PC-9 (cell line): ENCODE results near the gene DHFR. TPM values are rescaled to one million over a fixed set of nuclear protein-coding genes. Genes with fewer than 3 reads are reported as not detected.

ENCODE experiments used
- BruUV-seq: library from RNA; stranded (reverse); fragments of 400-500 nt; replicated peaks from 2 replicates; lab custom pipeline; 2021; lab: Mats Ljungman, UMichigan
- CTCF ChIA-PET: fragments of 300-600 bp; sonication (Branson Sonifier 250); formaldehyde crosslinking; loops from one replicate; lab custom pipeline; 2022; ENCODE audit warnings: antibody characterized with exemption; lab: Charles Lee
- POLR2A ChIA-PET: fragments of 300-600 bp; sonication (Branson Sonifier 250); formaldehyde crosslinking; loops from one replicate; lab custom pipeline; 2022; ENCODE audit warnings: antibody characterized with exemption; ENCODE audit not compliant: unreplicated experiment; lab: Charles Lee
- DNase-seq, 2 experiments: peaks; one replicate each; pipeline versions ENCODE4 v3.0.0 to v3.0.0-alpha.2; 2015 to 2022; ENCODE audit warnings: mixed read lengths in 1 of 2
- H2AFZ ChIP-seq: fragments of 200-600 bp; sonication (generic); 2 replicates; pipeline ENCODE4 v1.8.1; 2017; ENCODE audit warnings: antibody characterized with exemption
- H3F3A ChIP-seq: fragments of 200-600 bp; sonication (generic); 2 replicates; pipeline ENCODE4 v1.8.1; 2017; ENCODE audit warnings: antibody characterized with exemption, mild to moderate bottlenecking, low read depth; ENCODE audit not compliant: insufficient read depth
- H3K27ac ChIP-seq: fragments of 200-600 bp; sonication (generic); 2 replicates; pipeline ENCODE4 v1.6.1; 2016; ENCODE audit warnings: mixed run types
- H3K27me3 ChIP-seq: fragments of 200-600 bp; sonication (generic); 2 replicates; pipeline ENCODE4 v1.6.1; 2016; ENCODE audit warnings: low read depth, mixed run types; ENCODE audit not compliant: insufficient read depth
- H3K36me3 ChIP-seq: fragments of 200-600 bp; sonication (generic); 2 replicates; pipeline ENCODE4 v1.6.1; 2016; ENCODE audit warnings: low read depth, mixed run types
- H3K4me1 ChIP-seq: fragments of 200-600 bp; sonication (generic); replicated peaks from 2 replicates; pipeline ENCODE4 v1.6.1; 2016; ENCODE audit warnings: mixed run types; ENCODE audit not compliant: insufficient read depth
- H3K4me2 ChIP-seq: fragments of 200-600 bp; sonication (generic); 2 replicates; pipeline ENCODE4 v1.6.1; 2017; ENCODE audit warnings: mixed run types
- H3K4me3 ChIP-seq: fragments of 200-600 bp; sonication (generic); 2 replicates; pipeline ENCODE4 v1.6.1; 2016; ENCODE audit warnings: mixed run types
- H3K79me2 ChIP-seq: fragments of 200-600 bp; sonication (generic); 2 replicates; pipeline ENCODE4 v1.6.1; 2017; ENCODE audit warnings: low read depth, mixed run types
- H3K9me2 ChIP-seq: fragments of 200-600 bp; sonication (generic); 2 replicates; pipeline ENCODE4 v1.8.1; 2017; ENCODE audit warnings: mild to moderate bottlenecking; ENCODE audit not compliant: insufficient read depth
- H3K9me3 ChIP-seq: fragments of 200-600 bp; sonication (generic); 2 replicates; pipeline ENCODE4 v1.8.1; 2016; ENCODE audit warnings: low read depth; ENCODE audit not compliant: insufficient read depth
- H4K20me1 ChIP-seq: fragments of 200-600 bp; sonication (generic); 2 replicates; pipeline ENCODE4 v1.8.1; 2017; ENCODE audit not compliant: insufficient read depth
- EZH2 ChIP-seq: fragments of 200-600 bp; sonication (generic); IDR thresholded peaks from 2 replicates; pipeline ENCODE4 v1.8.0; 2017; ENCODE audit warnings: antibody characterized with exemption, low read depth
- intact Hi-C: fragments of 100-400 bp; cut with micrococcal nuclease; formaldehyde crosslinking; loops from one replicate; pipeline ENCODE4 v1.10.0; 2022; ENCODE audit not compliant: unreplicated experiment
- total RNA-seq: library from RNA; stranded (reverse); gene quantifications from 2 replicates; pipeline ENCODE4 v1.2.3, GENCODE V29; 2021
- TF ChIP-seq, protein P1 (sequence below): fragments of 200-600 bp; sonication (generic); conservative IDR thresholded peaks from 2 replicates; pipeline ENCODE4 v1.6.1; 2017; ENCODE audit warnings: mixed run types, antibody characterized with exemption, mild to moderate bottlenecking, moderate library complexity

DHFR gene
- total RNA-seq, 1 experiment from 2014 or later: 45.3 TPM

DNA sequence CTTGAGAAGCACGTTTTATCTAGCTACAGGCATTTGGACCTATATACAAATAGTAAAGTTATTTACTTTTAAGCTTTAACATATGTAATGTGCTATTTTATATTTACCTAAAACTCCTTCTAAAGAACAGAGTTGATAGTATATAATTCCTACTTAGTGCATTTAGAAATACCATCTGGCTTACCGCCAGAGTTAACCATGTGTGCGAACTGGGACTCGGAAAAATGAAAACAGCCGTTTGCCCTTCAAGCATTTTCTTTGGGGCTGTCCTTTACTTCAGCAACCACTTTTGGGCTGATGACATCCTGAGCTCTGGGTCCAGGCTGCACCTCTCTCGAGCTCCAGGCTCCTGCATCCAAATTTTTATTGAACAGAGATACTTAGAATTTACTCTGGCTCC is 21.9 kb upstream of the DHFR start:
- POLR2A ChIA-PET: no interaction called here
- H3K36me3 ChIP-seq: peaks cover 28% of the 10 kb centered on the region
- CTCF ChIA-PET: interaction anchor here (0.6 kb wide), 1 partner anchor 585 kb away, joined by 3 read pairs; no protein-coding TSS in a partner anchor

DNA sequence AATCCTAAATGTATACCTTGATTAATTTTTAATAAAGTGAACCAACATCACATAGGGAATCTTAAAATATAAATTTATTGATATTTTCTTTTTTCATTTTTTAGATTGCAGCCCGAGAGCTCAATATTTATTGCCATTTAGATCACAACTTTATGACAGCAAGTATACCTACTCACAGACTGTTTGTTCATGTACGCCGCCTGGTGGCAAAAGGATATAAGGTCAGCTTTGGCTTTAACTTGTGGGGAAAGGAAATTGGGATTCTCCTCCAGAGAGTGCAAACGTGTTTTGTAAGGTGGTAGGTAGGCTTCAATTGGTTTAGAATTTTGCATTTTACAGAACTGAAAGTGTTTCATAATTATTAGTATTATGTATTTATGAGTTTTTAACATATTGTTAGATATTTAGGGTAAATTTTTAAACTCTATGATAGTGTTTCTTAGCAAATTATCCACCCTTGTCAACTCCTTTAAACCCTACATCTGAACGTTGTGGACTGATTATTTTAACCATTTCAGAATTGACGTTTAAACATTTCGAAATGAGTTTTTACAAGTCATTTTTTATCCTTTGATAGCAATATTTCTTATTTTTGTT is 17.5 kb upstream of the DHFR start:
- Histone ChIP-seq H3K4me2 (no peak overlapping the region), H3K9me2 (no peaks in the 10 kb centered on the region), H3K9me3 (no peaks in the 10 kb centered on the region), H3K79me2 (no peaks in the 10 kb centered on the region), H4K20me1 (no peaks in the 10 kb centered on the region), H3K4me1 (no peaks in the 10 kb centered on the region), H3K36me3 (peaks cover 10% of the 10 kb centered on the region), H3K27ac (no peak overlapping the region), H3K27me3 (no peaks in the 10 kb centered on the region), H2AFZ (no peak overlapping the region), H3F3A (no peaks in the 10 kb centered on the region), H3K4me3 (no peak overlapping the region)
- POLR2A ChIA-PET: interaction anchor here (0.7 kb wide), 1 partner anchor 269 kb away, joined by 3 read pairs; no protein-coding TSS in a partner anchor
- TF ChIP-seq, protein P1, sequence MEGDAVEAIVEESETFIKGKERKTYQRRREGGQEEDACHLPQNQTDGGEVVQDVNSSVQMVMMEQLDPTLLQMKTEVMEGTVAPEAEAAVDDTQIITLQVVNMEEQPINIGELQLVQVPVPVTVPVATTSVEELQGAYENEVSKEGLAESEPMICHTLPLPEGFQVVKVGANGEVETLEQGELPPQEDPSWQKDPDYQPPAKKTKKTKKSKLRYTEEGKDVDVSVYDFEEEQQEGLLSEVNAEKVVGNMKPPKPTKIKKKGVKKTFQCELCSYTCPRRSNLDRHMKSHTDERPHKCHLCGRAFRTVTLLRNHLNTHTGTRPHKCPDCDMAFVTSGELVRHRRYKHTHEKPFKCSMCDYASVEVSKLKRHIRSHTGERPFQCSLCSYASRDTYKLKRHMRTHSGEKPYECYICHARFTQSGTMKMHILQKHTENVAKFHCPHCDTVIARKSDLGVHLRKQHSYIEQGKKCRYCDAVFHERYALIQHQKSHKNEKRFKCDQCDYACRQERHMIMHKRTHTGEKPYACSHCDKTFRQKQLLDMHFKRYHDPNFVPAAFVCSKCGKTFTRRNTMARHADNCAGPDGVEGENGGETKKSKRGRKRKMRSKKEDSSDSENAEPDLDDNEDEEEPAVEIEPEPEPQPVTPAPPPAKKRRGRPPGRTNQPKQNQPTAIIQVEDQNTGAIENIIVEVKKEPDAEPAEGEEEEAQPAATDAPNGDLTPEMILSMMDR: peak; percentile 91
- no peak for TF ChIP-seq EZH2
- BruUV-seq: no TSS peak
- CTCF ChIA-PET: interaction anchor here (0.5 to 1.1 kb wide), 6 partner anchors 39 to 581 kb away, joined by 3 to 9 read pairs (median 4); partner anchors contain the start of gene ZFYVE16
- intact Hi-C loops: loop anchor here (1.0 to 10.0 kb wide), 4 partner anchors 191 to 1647 kb away; no protein-coding TSS in a partner anchor
- DNase-seq: peak; percentile 57 to 58

More for the DNA sequence above, 21.9 kb upstream of the DHFR start:
- no TSS peak for BruUV-seq
- H3K79me2 ChIP-seq: no peaks in the 10 kb centered on the region
- H3K9me2 ChIP-seq: no peaks in the 10 kb centered on the region
- no peak for DNase-seq
- no peak overlapping the region for H3K27ac ChIP-seq
- H3K27me3 ChIP-seq: no peaks in the 10 kb centered on the region
- H3K9me3 ChIP-seq: no peaks in the 10 kb centered on the region
- no peak overlapping the region for H3K4me2 ChIP-seq
- H3F3A ChIP-seq: no peaks in the 10 kb centered on the region
- H4K20me1 ChIP-seq: no peaks in the 10 kb centered on the region
- TF ChIP-seq, protein P1: no peak
- no peak for TF ChIP-seq EZH2
- intact Hi-C loops: loop anchor here (10.0 kb wide), 1 partner anchor 1652 kb away; no protein-coding TSS in a partner anchor
- H2AFZ ChIP-seq: no peak overlapping the region
- H3K4me3 ChIP-seq: no peak overlapping the region
- H3K4me1 ChIP-seq: no peaks in the 10 kb centered on the region

DNA sequence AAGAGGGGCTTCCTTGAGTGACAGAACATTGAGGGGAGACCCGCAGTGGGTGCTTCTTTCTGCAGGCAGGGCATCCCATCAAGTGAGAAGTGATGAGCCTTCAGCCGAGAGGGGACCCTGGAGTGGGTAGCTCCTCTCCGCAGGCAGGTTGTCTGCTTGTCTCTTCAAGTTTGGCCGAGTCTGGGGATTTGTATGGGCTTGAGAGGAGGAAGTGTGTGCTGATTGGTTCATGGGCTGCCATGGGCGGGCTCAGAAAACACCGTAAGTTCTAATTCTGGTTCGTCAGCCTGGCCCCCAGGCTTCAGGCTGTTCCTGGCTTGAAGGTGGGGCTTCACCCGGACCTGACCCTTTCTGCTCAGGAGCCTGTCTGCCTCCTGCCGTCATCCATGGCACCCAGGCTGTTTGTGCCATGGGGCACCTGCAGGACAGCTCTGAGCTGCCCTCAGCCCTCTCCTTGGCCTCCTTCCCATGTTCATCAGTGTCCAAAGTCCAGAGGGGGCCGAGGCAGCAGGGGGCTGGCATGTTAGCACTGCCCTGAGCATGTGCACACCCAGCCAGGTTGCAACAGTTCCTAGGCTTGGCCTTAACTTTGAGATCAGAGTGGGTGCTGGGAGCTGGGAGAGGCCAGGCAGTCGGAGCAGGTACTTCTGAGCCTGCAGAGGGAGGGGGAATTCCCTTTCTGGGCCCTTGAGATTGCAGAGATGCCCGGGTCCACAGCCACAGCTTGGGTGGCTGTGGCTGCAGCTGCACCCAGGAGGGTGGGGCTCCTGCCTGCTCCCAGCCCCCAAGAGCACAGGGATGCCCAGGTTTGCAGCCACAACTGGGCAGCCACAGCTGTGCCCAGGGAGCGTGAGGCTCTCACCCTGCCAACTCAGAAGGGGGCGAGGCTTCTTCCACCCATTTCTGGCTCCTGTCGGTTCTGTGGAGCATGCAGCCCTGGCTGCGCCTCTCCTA is 13.5 kb upstream of the DHFR start:
- Histone ChIP-seq H3K4me1 (no peaks in the 10 kb centered on the region), H3F3A (no peaks in the 10 kb centered on the region), H3K79me2 (no peaks in the 10 kb centered on the region), H3K4me2 (no peak overlapping the region), H3K9me3 (no peaks in the 10 kb centered on the region), H4K20me1 (no peaks in the 10 kb centered on the region), H2AFZ (no peak overlapping the region), H3K9me2 (no peaks in the 10 kb centered on the region), H3K27me3 (no peaks in the 10 kb centered on the region), H3K27ac (no peak overlapping the region), H3K36me3 (peaks cover 11% of the 10 kb centered on the region), H3K4me3 (no peak overlapping the region)
- BruUV-seq: no TSS peak
- intact Hi-C loops: no loop called here
- POLR2A ChIA-PET: interaction anchor here (0.5 kb wide), 1 partner anchor 34 kb away, joined by 12 read pairs; no protein-coding TSS in a partner anchor
- TF ChIP-seq, protein P1: no peak
- no peak for TF ChIP-seq EZH2
- CTCF ChIA-PET: no interaction called here
- no peak for DNase-seq
